Prostate gland (tissue), 2 donors: ENCODE measurements around the gene GOLGA6A. TPM values are rescaled to one million over a fixed set of nuclear protein-coding genes. Genes with fewer than 3 reads are reported as not detected.

Source experiments
- DNase-seq: peaks from one replicate; pipeline ENCODE4 v3.0.0-alpha.2; 2019; ENCODE audit warnings: low spot score
- H3K27ac ChIP-seq, 2 donors: fragments of 200-600 bp; sonication (generic); 2 replicates each; pipeline ENCODE4 v1.5.1; 2017 to 2019
- H3K27me3 ChIP-seq: fragments of 200-600 bp; sonication (generic); replicated peaks from 2 replicates; pipeline ENCODE4 v1.5.1; 2019; ENCODE audit not compliant: insufficient read depth
- H3K36me3 ChIP-seq, 2 donors: fragments of 200-600 bp; sonication (generic); 1 replicate in 1 of 2; 2 replicates in 1 of 2; pipeline versions ENCODE4 v1.5.1 to v1.8.1; 2017 to 2019
- H3K4me1 ChIP-seq: fragments of 200-600 bp; sonication (generic); replicated peaks from 2 replicates; pipeline ENCODE4 v1.5.1; 2019
- H3K4me3 ChIP-seq, 2 donors: fragments of 200-600 bp; sonication (generic); 2 replicates each; pipeline ENCODE4 v1.5.1; 2017 to 2019
- H3K9me3 ChIP-seq: fragments of 200-600 bp; sonication (generic); 2 replicates; pipeline ENCODE4 v1.5.1; 2017
- CTCF ChIP-seq, 4 experiments: fragments of 200-600 bp in 2 of 4; fragments of 450-650 bp in 2 of 4; sonication (generic) in 2 of 4; IDR thresholded peaks; 1 replicate in 3 of 4; 2 replicates in 1 of 4; pipeline ENCODE4 v1.5.1; 2016 to 2019; ENCODE audit warnings: antibody characterized with exemption in 4 of 4, mild to moderate bottlenecking in 2 of 4, moderate library complexity in 2 of 4
- POLR2A ChIP-seq: fragments of 450-650 bp; IDR thresholded peaks from one replicate; pipeline ENCODE4 v1.6.1; 2016; ENCODE audit warnings: antibody characterized with exemption, mild to moderate bottlenecking
- POLR2AphosphoS5 ChIP-seq: sonication (generic); formaldehyde crosslinking; IDR thresholded peaks from one replicate; pipeline ENCODE4 v1.6.1; 2017; ENCODE audit warnings: antibody characterized with exemption
- WGBS: methylation state at CpG from one replicate; pipeline ENCODE4 v1.1.5; 2018; 5-methylcytosine and 5-hydroxymethylcytosine counted together
- intact Hi-C: fragments of 100-400 bp; cut with DNase I; formaldehyde crosslinking; loops from one replicate; pipeline ENCODE4 v1.14.2; 2022
- total RNA-seq, 2 donors: library from RNA; depleted of rRNA; stranded (reverse); fragments of >200 nt; gene quantifications; one replicate each; pipeline ENCODE4 v1.1.0, GENCODE V29; 2016

The GOLGA6A gene
- total RNA-seq, 2 donors from 2014 or later: 4.4 TPM; not detected in 1

- intact Hi-C loops: loop anchor here (10.0 kb wide), 1 partner anchor 149 kb away; no protein-coding TSS in a partner anchor
- Histone ChIP-seq H3K9me3 (no peaks in the 10 kb centered on the region), H3K36me3 (no peaks in the 10 kb centered on the region), H3K27ac (no peak overlapping the region), H3K4me3 (no peak overlapping the region), H3K4me1 (peaks cover 7% of the 10 kb centered on the region), H3K27me3 (peaks cover 22% of the 10 kb centered on the region)
- 75% methylated on average over 3 of the region's 3 CpGs for WGBS
- TF ChIP-seq POLR2A (no peak), POLR2AphosphoS5 (no peak), CTCF (IDR thresholded peaks at IDR 0.05) (no peak)
- DNase-seq: no peak
Observed at GRCh38 chr15:74124196-74124595, 41.8 kb upstream of the GOLGA6A start.

- Histone ChIP-seq H3K27me3 (peaks cover 17% of the 10 kb centered on the region), H3K27ac (no peak overlapping the region), H3K4me1 (peaks cover 7% of the 10 kb centered on the region), H3K36me3 (no peaks in the 10 kb centered on the region), H3K9me3 (no peaks in the 10 kb centered on the region), H3K4me3 (no peak overlapping the region)
- intact Hi-C loops: loop anchor here (10.0 kb wide), 1 partner anchor 149 kb away; no protein-coding TSS in a partner anchor
- no peak for DNase-seq
- no peak for TF ChIP-seq POLR2A
- TF ChIP-seq CTCF (IDR thresholded peaks at IDR 0.05): no peak
- no peak for TF ChIP-seq POLR2AphosphoS5
- WGBS: 78% methylated on average over 4 of the region's 4 CpGs
Observed at GRCh38 chr15:74123658-74124057, 41.3 kb upstream of the GOLGA6A start.

GRCh38 chr15:74123131-74123429 lies 40.7 kb upstream of the GOLGA6A start:
- peaks cover 11% of the 10 kb centered on the region for H3K27me3 ChIP-seq
- TF ChIP-seq POLR2AphosphoS5 (no peak), POLR2A (no peak), CTCF (IDR thresholded peaks at IDR 0.05) (no peak)
- intact Hi-C loops: loop anchor here (10.0 kb wide), 1 partner anchor 148 kb away; no protein-coding TSS in a partner anchor

GRCh38 chr15:74122403-74123130 lies 40.2 kb upstream of the GOLGA6A start:
- DNase-seq: no peak
- H3K27ac ChIP-seq: no peak overlapping the region
- no peaks in the 10 kb centered on the region for H3K9me3 ChIP-seq
- intact Hi-C loops: loop anchor here (10.0 kb wide), 1 partner anchor 148 kb away; no protein-coding TSS in a partner anchor
- peaks cover 9% of the 10 kb centered on the region for H3K27me3 ChIP-seq
- TF ChIP-seq POLR2A (no peak), CTCF (IDR thresholded peaks at IDR 0.05) (no peak), POLR2AphosphoS5 (no peak)
- H3K4me3 ChIP-seq: no peak overlapping the region
- no peaks in the 10 kb centered on the region for H3K36me3 ChIP-seq
- WGBS: 37% methylated on average over 5 of the region's 5 CpGs
- no peaks in the 10 kb centered on the region for H3K4me1 ChIP-seq

More at GRCh38 chr15:74123131-74123429, 40.7 kb upstream of the GOLGA6A start:
- Histone ChIP-seq H3K9me3 (no peaks in the 10 kb centered on the region), H3K4me1 (peaks cover 4% of the 10 kb centered on the region), H3K4me3 (no peak overlapping the region), H3K27ac (no peak overlapping the region), H3K36me3 (no peaks in the 10 kb centered on the region)
- 55% methylated on average over 4 of the region's 4 CpGs for WGBS
- DNase-seq: no peak

- DNase-seq: no peak
- TF ChIP-seq POLR2A: no peak
- no peak for TF ChIP-seq POLR2AphosphoS5
- TF ChIP-seq CTCF (IDR thresholded peaks at IDR 0.05): no peak
- Histone ChIP-seq H3K9me3 (no peaks in the 10 kb centered on the region), H3K4me3 (no peak overlapping the region), H3K27ac (no peak overlapping the region), H3K4me1 (no peaks in the 10 kb centered on the region), H3K27me3 (peaks cover 9% of the 10 kb centered on the region), H3K36me3 (no peaks in the 10 kb centered on the region)
- intact Hi-C loops: loop anchor here (10.0 kb wide), 1 partner anchor 147 kb away; no protein-coding TSS in a partner anchor
- WGBS: 66% methylated on average over 4 of the region's 6 CpGs
Observed at GRCh38 chr15:74121858-74122257, 39.5 kb upstream of the GOLGA6A start.
